Left ventricle myocardium superior (tissue), 1 donor: Measurements from ENCODE around the gene CNTROB. TPM values are rescaled to one million over a fixed set of nuclear protein-coding genes. Genes with fewer than 3 reads are reported as not detected.

ENCODE experiments used
- ATAC-seq: fragments of 200-7000 bp; cut with Tn5 transposase; one replicate; pipeline ENCODE4 v1.9.1; 2020; ENCODE audit warnings: mild to moderate bottlenecking, moderate library complexity
- DNase-seq: peaks from one replicate; pipeline ENCODE4 v3.0.0-alpha.2; 2020
- intact Hi-C: fragments of 100-400 bp; cut with micrococcal nuclease; formaldehyde crosslinking; loops from one replicate; pipeline ENCODE4 v1.11.0; 2022
- long read RNA-seq: library from polyadenylated mRNA; unstranded; transcript quantifications from one replicate; pipeline ENCODE4 v2.0.0, GENCODE V29; 2021
- total RNA-seq: library from RNA; stranded (reverse); fragmentation: NEBNext Ultra II Directional; extraction: Animal tissue kit (Norgen Biotek cat#: 25700); gene quantifications from one replicate; pipeline ENCODE4 v1.2.1, GENCODE V29; 2021
- donor health status: DM: no; HTN: yes; CAD: no; lungs with severe emphysema.

Gene CNTROB
- total RNA-seq = 10.8 TPM
- long read RNA-seq, partial matches to known transcripts = 3 of 5 reads
- long read RNA-seq, other reads (novel, unspliced or antisense) = 2 of 5 reads

GRCh38 chr17:7931709-7932482, at the start of gene CNTROB, which contains the start of gene TRAPPC1:
Gene CNTROB (plus strand): TSS chr17:7932206. CDS start chr17:7933080, 874 bp downstream.
Gene TRAPPC1 (minus strand): TSS chr17:7931946. CDS start chr17:7931829, 117 bp downstream.
- intact Hi-C loops = no loop called here
- peak; percentile 100 for DNase-seq
- ATAC-seq = peak; percentile 99

GRCh38 chr17:7882629-7883028, 49.4 kb upstream of the CNTROB start:
- ATAC-seq = no peak
- intact Hi-C loops = no loop called here

GRCh38 chr17:7883781-7884386, 48.1 kb upstream of the CNTROB start:
- no peak for DNase-seq
- intact Hi-C loops = no loop called here

More at GRCh38 chr17:7882629-7883028, 49.4 kb upstream of the CNTROB start:
- no peak for DNase-seq

GRCh38 chr17:7884581-7885366, 47.2 kb upstream of the CNTROB start:
- intact Hi-C loops = no loop called here
- DNase-seq = peak; percentile 41
- no peak for ATAC-seq

More at GRCh38 chr17:7883781-7884386, 48.1 kb upstream of the CNTROB start:
- no peak for ATAC-seq

GRCh38 chr17:7885367-7886226, 46.4 kb upstream of the CNTROB start:
- DNase-seq (peak; percentile 57), ATAC-seq (no peak)
- intact Hi-C loops = no loop called here

GRCh38 chr17:7886227-7887037, 45.6 kb upstream of the CNTROB start:
- intact Hi-C loops = no loop called here
- ATAC-seq (no peak), DNase-seq (no peak)

- no peak for DNase-seq
- intact Hi-C loops = no loop called here
- no peak for ATAC-seq
These were observed 44.9 kb upstream of the CNTROB start for GRCh38 chr17:7887038-7887481.

- ATAC-seq (peak; percentile 84), DNase-seq (peak; percentile 95)
- intact Hi-C loops = no loop called here
These were observed 44.4 kb upstream of the CNTROB start for GRCh38 chr17:7887482-7888183.

- intact Hi-C loops = no loop called here
- ATAC-seq (peak; percentile 9), DNase-seq (peak; percentile 35)
These were observed 43.7 kb upstream of the CNTROB start, which contains the start of gene CHD3 for GRCh38 chr17:7888184-7888920. Gene CHD3 (plus strand): TSS chr17:7888789. CDS start chr17:7889001, 212 bp downstream.

GRCh38 chr17:7889166-7889955, 42.6 kb upstream of the CNTROB start:
- intact Hi-C loops = no loop called here
- DNase-seq (peak; percentile 99), ATAC-seq (peak; percentile 84)

- DNase-seq = no peak
- intact Hi-C loops = no loop called here
- ATAC-seq = no peak
These were observed 38.7 kb upstream of the CNTROB start for GRCh38 chr17:7893187-7893880.

GRCh38 chr17:7894226-7894625, 37.8 kb upstream of the CNTROB start:
- intact Hi-C loops = no loop called here

GRCh38 chr17:7894866-7895265, 37.1 kb upstream of the CNTROB start:
- DNase-seq (no peak), ATAC-seq (no peak)
- intact Hi-C loops = no loop called here

More at GRCh38 chr17:7894226-7894625, 37.8 kb upstream of the CNTROB start:
- no peak for ATAC-seq
- DNase-seq = no peak

- ATAC-seq (no peak), DNase-seq (no peak)
- intact Hi-C loops = no loop called here
These were observed 34.9 kb upstream of the CNTROB start for GRCh38 chr17:7897090-7897489.

GRCh38 chr17:7897773-7898172, 34.2 kb upstream of the CNTROB start:
- peak; percentile 72 for ATAC-seq
- DNase-seq = no peak
- intact Hi-C loops = no loop called here
